GM19043 (cell line): Measurements from ENCODE around the gene NEDD1.

Source experiments
- ATAC-seq: cut with Tn5 transposase; IDR thresholded peaks from one replicate; pipeline ENCODE4 v1.9.1; 2021; ENCODE audit warnings: low read depth; ENCODE audit not compliant: unreplicated experiment

The NEDD1 gene

DNA sequence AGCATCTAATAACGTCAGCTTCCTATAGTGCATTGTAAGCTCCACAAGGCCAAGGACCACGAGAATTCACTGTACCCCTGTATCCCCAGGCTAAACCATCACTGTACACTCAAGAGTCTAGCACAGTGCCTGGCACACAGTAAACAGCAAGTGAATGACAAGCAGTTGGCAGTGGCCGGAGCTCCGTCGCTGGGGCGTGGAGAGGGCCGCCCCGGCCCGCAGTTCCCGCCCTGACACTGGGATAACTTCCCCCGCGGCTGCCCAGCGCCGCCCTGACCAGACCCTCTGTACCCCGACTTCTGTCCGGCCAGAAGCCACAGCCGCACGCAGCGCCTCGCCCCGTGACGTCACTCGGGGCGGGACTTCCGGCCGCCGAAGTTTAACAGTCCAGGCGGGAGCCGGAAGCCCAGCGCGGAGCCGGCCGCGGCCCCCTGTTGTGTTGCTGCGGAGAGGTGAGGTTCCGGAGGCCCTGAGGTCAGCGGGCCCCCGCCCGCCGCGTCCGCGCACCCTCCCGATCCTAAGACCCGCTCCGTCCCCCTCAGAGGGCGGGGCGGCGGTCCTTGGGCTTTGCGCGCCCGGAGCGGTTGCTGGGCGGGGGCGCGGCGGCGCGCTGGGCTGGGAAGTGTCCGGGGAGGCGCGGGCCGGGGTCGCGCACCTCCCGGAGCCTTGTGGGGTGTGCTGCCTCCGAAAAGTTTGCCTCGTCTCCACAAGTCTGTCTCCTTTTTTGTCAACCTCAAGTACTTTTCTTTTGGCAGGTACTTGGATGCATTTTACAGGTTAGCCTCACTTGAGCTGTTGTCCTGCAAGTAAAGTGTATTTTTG, at the start of gene NEDD1:
NEDD1 (plus strand) TSS at position 409 of the 822 bp plus-strand sequence. CDS start 2,503 bp downstream, outside the sequence.
- ATAC-seq = peak; percentile 92

- ATAC-seq = no peak
These were observed 48.9 kb upstream of the NEDD1 start for GRCh38 chr12:96858162-96858561.

- no peak for ATAC-seq
These were observed 45.4 kb upstream of the NEDD1 start for GRCh38 chr12:96861656-96862055.

- no peak for ATAC-seq
These were observed 44.7 kb upstream of the NEDD1 start for GRCh38 chr12:96862326-96862725.

DNA sequence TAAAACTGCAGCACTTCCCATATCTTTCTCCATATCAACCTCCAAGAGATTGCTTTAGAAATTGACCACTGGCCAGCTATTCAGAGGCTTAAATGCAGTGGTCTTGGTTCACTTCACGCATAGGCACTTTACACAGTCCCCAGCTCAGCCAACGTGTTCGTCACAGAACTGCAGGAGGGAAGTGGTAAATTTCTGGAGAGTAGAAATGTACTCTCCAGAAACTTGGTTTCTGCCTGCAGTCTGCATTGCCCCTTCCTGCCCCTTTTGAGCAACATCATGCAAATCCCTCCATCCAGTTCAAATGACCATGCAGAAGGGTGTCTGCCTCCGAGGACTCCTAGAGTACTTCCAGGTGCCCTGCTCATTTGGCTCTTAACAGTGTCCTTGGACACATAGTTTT, 42.7 kb upstream of the NEDD1 start:
- ATAC-seq = no peak

DNA sequence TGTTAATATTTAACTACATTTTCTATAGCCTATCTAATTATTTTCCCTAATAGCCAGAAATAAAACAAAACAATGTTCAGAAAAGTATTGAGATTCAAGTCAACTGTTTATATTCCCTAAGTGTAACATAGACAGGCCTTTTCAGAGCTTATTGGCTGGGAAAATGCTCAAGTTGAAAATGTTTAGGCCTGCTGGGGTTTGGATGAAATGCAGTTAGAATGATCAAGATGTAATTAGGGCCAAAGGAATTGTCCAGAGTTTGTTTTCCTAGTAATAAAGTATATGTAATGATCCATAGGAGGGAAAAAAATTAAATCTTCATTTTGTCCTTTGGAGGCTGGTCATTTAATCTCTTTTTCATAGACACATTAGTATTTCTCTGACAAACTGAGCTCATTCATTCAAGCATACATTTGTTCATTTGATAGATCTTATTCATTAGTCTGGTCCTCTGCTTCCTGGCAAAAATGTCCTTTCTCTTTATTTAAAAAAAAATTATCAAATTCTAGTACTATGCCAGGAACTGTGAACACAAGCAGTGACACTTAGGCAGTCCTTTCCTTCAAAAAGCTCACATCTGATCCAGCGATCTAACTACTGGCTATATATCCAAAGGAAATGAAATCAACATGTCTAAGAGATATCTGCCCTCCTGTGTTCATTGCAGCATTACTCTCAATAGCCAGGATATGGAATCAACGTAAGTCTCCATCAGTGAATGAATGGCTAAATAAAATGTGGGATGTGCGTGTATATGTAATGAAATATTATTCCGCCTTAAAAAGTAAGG, 40.1 kb upstream of the NEDD1 start:
- ATAC-seq = no peak

GRCh38 chr12:96870946-96871345, 36.1 kb upstream of the NEDD1 start:
- ATAC-seq = no peak

DNA sequence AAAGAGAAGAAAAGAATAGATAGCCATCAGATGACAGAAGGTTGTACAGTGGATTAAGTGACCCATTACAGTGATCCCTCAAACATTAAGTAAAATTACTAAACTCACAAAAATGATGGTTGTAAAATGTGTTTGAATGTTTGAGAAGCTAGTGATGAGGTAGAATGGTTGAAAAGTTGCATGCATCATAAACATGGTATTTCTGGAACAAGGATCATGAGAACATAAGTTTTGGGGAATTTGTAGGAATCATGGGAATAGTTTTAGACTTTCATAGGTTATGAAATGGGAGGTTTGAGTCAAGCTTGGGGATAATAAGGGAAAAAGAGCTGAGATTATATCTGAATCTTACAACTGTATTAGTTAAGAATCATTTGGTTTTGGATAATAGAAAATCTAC, 34.1 kb upstream of the NEDD1 start:
- ATAC-seq = no peak

GRCh38 chr12:96874211-96874610, 32.8 kb upstream of the NEDD1 start:
- no peak for ATAC-seq

GRCh38 chr12:96876966-96877365, 30.1 kb upstream of the NEDD1 start:
- ATAC-seq = no peak

- no peak for ATAC-seq
These were observed 28.4 kb upstream of the NEDD1 start for GRCh38 chr12:96878704-96879103.

DNA sequence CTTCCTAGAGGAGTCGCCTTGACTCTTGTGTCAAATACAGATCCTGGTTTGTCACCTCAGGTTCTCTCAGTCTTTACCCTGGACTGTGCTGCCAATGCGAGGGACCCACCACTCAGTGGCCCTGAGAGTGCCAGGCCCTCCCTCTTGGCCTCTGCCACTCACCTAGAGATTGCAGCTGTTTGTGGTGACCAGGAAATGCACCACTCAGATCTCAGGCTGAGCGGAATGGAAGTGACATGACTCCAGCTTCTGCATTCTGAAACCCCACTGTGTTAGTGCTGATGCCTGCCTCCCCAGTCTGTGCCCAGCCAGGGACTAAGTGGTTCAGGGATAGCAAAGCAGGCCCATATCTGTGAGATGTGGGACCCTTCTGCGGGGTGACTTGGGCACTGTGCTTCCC, 27.8 kb upstream of the NEDD1 start:
- no peak for ATAC-seq

GRCh38 chr12:96880220-96880619, 26.8 kb upstream of the NEDD1 start:
- ATAC-seq = no peak

GRCh38 chr12:96881608-96882007, 25.4 kb upstream of the NEDD1 start:
- ATAC-seq = no peak

DNA sequence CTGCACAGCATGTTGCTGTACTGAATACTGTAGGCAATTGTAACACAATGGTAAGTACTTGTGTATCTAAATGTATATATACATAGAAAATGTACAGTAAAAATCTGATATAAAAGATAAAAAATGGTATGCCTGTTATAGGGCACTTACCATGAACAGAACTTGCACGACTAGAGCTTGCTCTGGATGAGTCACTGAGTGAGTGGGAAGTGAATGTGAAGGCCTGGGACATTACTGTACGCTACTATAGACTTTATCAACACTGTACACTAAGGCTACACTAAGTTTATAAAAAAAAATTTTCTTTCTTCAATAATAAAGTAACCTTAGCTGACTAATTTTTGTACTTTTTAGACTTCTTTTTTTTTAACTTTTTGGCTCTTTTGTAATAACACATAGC, 24.2 kb upstream of the NEDD1 start:
- no peak for ATAC-seq

DNA sequence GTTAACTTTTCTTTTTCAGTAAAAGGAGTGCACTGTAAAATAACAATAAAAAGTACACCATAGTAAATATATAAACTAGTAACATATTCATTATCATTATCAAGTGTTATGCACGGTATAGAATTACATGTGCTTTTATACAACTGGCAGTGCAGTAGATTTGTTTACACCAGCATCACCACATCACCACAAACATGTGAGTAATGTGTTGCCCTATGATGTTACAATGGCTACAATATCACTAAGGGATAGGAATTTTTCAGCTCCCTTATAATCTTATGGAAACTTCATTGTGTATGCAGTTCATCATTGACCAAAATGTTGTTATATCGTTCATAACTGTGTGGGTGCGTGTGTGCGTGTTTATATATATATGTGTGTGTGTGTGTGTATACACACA, 23.5 kb upstream of the NEDD1 start:
- ATAC-seq = no peak

DNA sequence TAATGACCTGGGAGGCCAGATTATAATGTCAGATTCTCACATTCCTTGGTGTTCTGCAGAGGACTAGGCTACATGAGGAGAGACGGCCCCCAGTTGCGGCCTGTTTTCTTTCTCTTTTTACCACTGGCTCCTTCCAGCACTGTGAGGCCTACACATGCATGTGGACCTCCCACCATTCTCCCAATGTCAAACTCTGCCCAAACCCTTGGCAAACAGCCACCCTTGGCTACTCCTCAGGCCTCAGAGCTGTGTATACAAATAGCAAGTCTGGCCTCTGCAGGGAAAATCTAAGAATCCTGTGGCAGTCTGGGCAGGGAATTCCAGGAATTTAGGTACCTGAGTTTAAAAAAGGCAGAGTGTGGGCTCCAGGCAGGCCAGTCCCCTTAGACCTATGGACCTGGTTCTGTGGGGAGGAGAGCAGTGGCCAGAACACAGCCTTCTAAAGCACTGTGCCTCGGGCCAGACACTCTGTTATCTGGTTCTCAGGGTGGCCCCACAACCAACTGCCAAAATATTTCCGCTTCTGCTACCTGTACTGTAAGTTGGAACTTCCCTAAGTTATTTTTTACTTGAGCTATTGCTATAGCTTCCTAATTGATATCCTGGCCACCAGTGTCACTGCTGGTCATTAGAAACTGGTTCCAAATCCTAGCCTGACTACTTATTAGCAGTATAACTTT, 19.9 kb upstream of the NEDD1 start:
- ATAC-seq = no peak

DNA sequence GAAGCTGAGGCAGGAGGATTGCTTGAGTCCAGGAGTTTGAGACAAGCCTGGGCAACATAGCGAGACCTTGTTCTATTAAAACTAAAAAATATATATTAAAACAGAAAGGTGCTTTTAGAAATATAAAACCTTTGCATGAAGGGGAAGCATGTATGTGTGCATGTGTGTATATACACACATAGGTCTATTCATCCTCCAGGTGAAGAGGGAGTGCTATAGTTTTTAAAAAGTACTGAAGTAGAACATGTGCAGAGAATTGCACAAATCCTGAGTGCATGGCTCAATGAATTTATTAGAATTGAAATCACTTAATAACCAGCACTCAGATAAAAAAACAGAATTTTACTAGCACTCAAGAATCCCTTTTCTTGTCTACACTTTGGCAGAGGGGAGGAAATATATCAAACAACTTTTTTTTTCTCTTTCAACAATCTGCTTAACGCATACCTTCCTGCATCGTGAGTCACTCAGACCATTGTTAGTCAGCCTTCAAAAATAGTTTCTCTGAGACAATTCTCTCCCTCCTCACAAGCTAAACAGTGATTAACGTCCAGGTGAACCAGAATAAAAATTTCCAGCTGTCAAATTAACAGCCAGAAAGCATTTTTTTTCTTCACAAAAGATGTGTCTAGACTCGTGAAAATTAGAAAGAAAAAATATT, 17.7 kb upstream of the NEDD1 start:
- no peak for ATAC-seq

DNA sequence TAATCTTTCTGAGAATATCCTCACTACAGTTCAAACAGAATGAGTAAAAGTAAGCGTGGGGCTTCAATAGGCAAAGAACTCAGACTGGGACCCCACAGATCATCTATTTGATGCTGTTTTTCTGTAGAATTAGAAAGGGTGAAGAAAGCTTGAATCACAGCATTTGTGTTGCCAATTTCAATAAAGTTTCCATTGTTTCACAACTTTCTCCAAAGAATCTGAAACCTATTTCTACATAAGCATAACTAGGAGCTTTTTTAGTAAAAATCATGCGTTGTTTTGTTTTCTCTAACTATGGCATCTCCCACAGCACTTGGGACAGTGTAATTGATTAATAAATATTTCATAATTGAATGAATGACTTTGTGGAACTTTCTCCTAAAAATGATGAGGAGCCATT, 16.7 kb upstream of the NEDD1 start:
- no peak for ATAC-seq

- ATAC-seq = no peak
These were observed 15.0 kb upstream of the NEDD1 start for GRCh38 chr12:96892104-96892503.

DNA sequence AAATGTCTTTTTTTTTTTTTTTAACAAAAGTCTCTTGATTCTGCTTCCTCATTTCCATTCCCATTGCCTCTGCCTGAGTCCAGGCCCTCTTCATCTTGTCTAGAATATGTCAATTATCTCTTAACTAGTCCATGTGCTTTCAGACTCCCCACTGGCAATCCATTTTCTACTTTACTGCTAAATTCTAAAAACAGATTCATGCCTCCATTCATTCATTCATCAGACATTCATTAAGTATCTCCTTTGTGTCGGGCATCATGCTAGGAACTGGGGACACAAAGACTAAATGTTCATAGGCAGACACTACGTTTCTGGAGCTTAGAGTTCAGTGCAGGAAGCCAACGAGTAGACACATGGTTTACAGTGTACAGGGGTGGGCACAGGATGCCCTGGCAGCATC, 9.6 kb upstream of the NEDD1 start:
- ATAC-seq = no peak
